ENCODE data around the gene EFEMP2. TPM values are rescaled to one million over a fixed set of nuclear protein-coding genes. Genes with fewer than 3 reads are reported as not detected.

Gene EFEMP2
- total RNA-seq, 1 donor from 2014 or later: 11.2 TPM

GRCh38 chr11:65885231-65885630 lies 12.6 kb upstream of the EFEMP2 start:
- no peak for DNase-seq (ENCODE audit: low read depth in 2 of 2)

GRCh38 chr11:65884716-65885092 lies 12.1 kb upstream of the EFEMP2 start:
- peak; percentile 66 to 83 for DNase-seq (ENCODE audit: low read depth in 2 of 2)

GRCh38 chr11:65883786-65884715 lies 11.5 kb upstream of the EFEMP2 start:
- DNase-seq (ENCODE audit: low read depth in 2 of 2): no peak

- no peak for DNase-seq (ENCODE audit: low read depth in 2 of 2)
Observed at GRCh38 chr11:65883058-65883761, 10.6 kb upstream of the EFEMP2 start.

- no peak for DNase-seq (ENCODE audit: low read depth in 2 of 2)
Observed at GRCh38 chr11:65882120-65883057, 9.8 kb upstream of the EFEMP2 start.

GRCh38 chr11:65880844-65881421 lies 8.3 kb upstream of the EFEMP2 start:
- no peak for DNase-seq (ENCODE audit: low read depth in 2 of 2)

GRCh38 chr11:65880027-65880426 lies 7.4 kb upstream of the EFEMP2 start:
- no peak for DNase-seq (ENCODE audit: low read depth in 2 of 2)

- no peak for DNase-seq (ENCODE audit: low read depth in 2 of 2)
Observed at GRCh38 chr11:65879617-65880016, 7.0 kb upstream of the EFEMP2 start, which contains the start of gene CTSW. CTSW (plus strand) TSS chr11:65879837; CDS start chr11:65879855, 18 bp downstream.

GRCh38 chr11:65873318-65874156 lies 937 bp upstream of the EFEMP2 start:
- peak in 1 of 2 donors; percentile 84 for DNase-seq (ENCODE audit: low read depth in 2 of 2)

- DNase-seq (ENCODE audit: low read depth in 2 of 2): no peak
Observed at GRCh38 chr11:65871811-65872548, 620 bp downstream of the EFEMP2 start.

GRCh38 chr11:65870706-65871681 lies 1.6 kb downstream of the EFEMP2 start:
- no peak for DNase-seq (ENCODE audit: low read depth in 2 of 2)

- DNase-seq (ENCODE audit: low read depth in 2 of 2): no peak
Observed at GRCh38 chr11:65870307-65870658, 2.3 kb downstream of the EFEMP2 start.

GRCh38 chr11:65869643-65870306 lies 2.8 kb downstream of the EFEMP2 start:
- DNase-seq (ENCODE audit: low read depth in 2 of 2): no peak

GRCh38 chr11:65868907-65869306 lies 3.7 kb downstream of the EFEMP2 start:
- no peak for DNase-seq (ENCODE audit: low read depth in 2 of 2)

- no peak for DNase-seq (ENCODE audit: low read depth in 2 of 2)
Observed at GRCh38 chr11:65868076-65868667, 4.4 kb downstream of the EFEMP2 start.

GRCh38 chr11:65867284-65868071 lies 5.1 kb downstream of the EFEMP2 start:
- DNase-seq (ENCODE audit: low read depth in 2 of 2): no peak

All from dermis microvascular lymphatic vessel endothelial cell (primary cell).